Spleen (tissue), 11 donors: Measurements from ENCODE around the gene EXOSC7. TPM values are rescaled to one million over a fixed set of nuclear protein-coding genes. Genes with fewer than 3 reads are reported as not detected.

ENCODE experiments used
- DNase-seq: peaks from one replicate; pipeline ENCODE4 v3.0.0-alpha.2; 2020
- H3K27ac ChIP-seq, 8 donors: fragments of 200-600 bp; sonication (generic) in 7 of 8; 1 replicate in 4 of 8; 2 replicates in 4 of 8; pipeline versions ENCODE4 v1.5.0 to v1.8.0; 2016 to 2021; ENCODE audit warnings: inconsistent platforms in 4 of 8, mild to moderate bottlenecking in 4 of 8, moderate library complexity in 1 of 8
- H3K27me3 ChIP-seq, 7 donors: fragments of 200-600 bp; sonication (generic) in 6 of 7; replicated peaks in 1 of 7; 1 replicate in 4 of 7; 2 replicates in 3 of 7; pipeline versions ENCODE4 v1.5.0 to v1.8.0; 2016 to 2021; ENCODE audit warnings: inconsistent platforms in 3 of 7, mild to moderate bottlenecking in 1 of 7
- H3K36me3 ChIP-seq, 6 donors: fragments of 200-600 bp; sonication (generic) in 5 of 6; 1 replicate in 4 of 6; 2 replicates in 2 of 6; pipeline versions ENCODE4 v1.5.0 to v1.8.0; 2016 to 2021; ENCODE audit warnings: inconsistent platforms in 2 of 6
- H3K4me1 ChIP-seq, 6 donors: fragments of 200-600 bp; sonication (generic) in 5 of 6; 1 replicate in 3 of 6; 2 replicates in 3 of 6; pipeline versions ENCODE4 v1.5.0 to v1.8.0; 2016 to 2021; ENCODE audit warnings: inconsistent platforms in 3 of 6
- H3K4me3 ChIP-seq, 8 donors: fragments of 200-600 bp; sonication (generic) in 7 of 8; 1 replicate in 4 of 8; 2 replicates in 4 of 8; pipeline versions ENCODE4 v1.5.0 to v1.8.0; 2016 to 2021; ENCODE audit warnings: inconsistent platforms in 4 of 8, mild to moderate bottlenecking in 4 of 8, moderate library complexity in 2 of 8
- H3K9me3 ChIP-seq, 8 donors: fragments of 200-600 bp; sonication (generic) in 7 of 8; 1 replicate in 4 of 8; 2 replicates in 4 of 8; pipeline versions ENCODE4 v1.5.0 to v1.8.0; 2016 to 2021; ENCODE audit warnings: inconsistent platforms in 4 of 8
- CTCF ChIP-seq, 11 experiments: fragments of 200-600 bp in 7 of 11; fragments of 450-650 bp in 4 of 11; sonication (generic) in 4 of 11; IDR thresholded peaks in 8 of 11; conservative IDR thresholded peaks in 3 of 11; 1 replicate in 7 of 11; 2 replicates in 4 of 11; pipeline versions ENCODE4 v1.4.0 to v1.8.0; 2016 to 2021; ENCODE audit warnings: antibody characterized with exemption in 11 of 11, inconsistent platforms in 4 of 11, mild to moderate bottlenecking in 1 of 11
- POLR2A ChIP-seq, 3 donors: fragments of 450-650 bp; IDR thresholded peaks; one replicate each; pipeline ENCODE4 v1.5.1; 2017; ENCODE audit warnings: antibody characterized with exemption in 3 of 3, mild to moderate bottlenecking in 1 of 3
- POLR2AphosphoS5 ChIP-seq, 3 donors: sonication (generic); formaldehyde crosslinking; IDR thresholded peaks; one replicate each; pipeline ENCODE4 v1.5.1; 2017; ENCODE audit warnings: antibody characterized with exemption in 3 of 3
- WGBS, 5 donors: extraction: QIAGEN DNeasy Blood & Tissue Kit in 3 of 5; methylation state at CpG; one replicate each; pipeline versions ENCODE4 v1.1.5 to v1.1.7; 2013 to 2018; 5-methylcytosine and 5-hydroxymethylcytosine counted together
- intact Hi-C: fragments of 100-400 bp; cut with DNase I; formaldehyde crosslinking; loops from one replicate; pipeline ENCODE4 v1.15.0; 2023; ENCODE audit warnings: low total_unique reads
- polyA plus RNA-seq, 3 donors: library from polyadenylated mRNA; stranded (reverse); fragments of 200-250 nt; gene quantifications; one replicate each; pipeline ENCODE4 v1.2.1, GENCODE V29; 2013
- total RNA-seq, 7 donors: library from RNA; depleted of rRNA in 3 of 7; stranded (reverse); fragments of >200 nt in 3 of 7; fragmentation: NEBNext Ultra II Directional in 4 of 7; extraction: Animal tissue kit (Norgen Biotek cat#: 25700) in 4 of 7; gene quantifications; one replicate each; pipeline versions ENCODE4 v1.1.0 to v1.2.1, GENCODE V29; 2016 to 2021
- donor health status: healthy with polysubstance abuse.
- donor health status: DM: no; HTN: no; CAD: no; lungs with moderate emphysema.
- donor health status: DM: no; HTN: no; CAD: no.
- donor health status: Bipolar disorder and iron deficiency.
- donor health status: healthy.
- donor health status: DM: no; HTN: no; CAD: no.
- donor health status: DM: yes; HTN: yes; CAD: no.

EXOSC7 gene
- total and polyA plus RNA-seq, 10 donors, result 28.4 to 43.7 (median 36.8) TPM

- peaks cover under 1 to 15% (median 4%) of the 10 kb centered on the region in 6 donors for H3K4me1 ChIP-seq
- H3K9me3 ChIP-seq, result no peaks in the 10 kb centered on the region
- H3K36me3 ChIP-seq, result peaks cover 0 to 37% (median 10%) of the 10 kb centered on the region in 6 donors
- peak overlapping the region in 7 of 8 donors; percentile 37 to 80 (median 67) for H3K27ac ChIP-seq
- no peaks in the 10 kb centered on the region for H3K27me3 ChIP-seq
- no peak for DNase-seq
- intact Hi-C loops, result no loop called here
- 26 to 39% (median 38%) methylated on average over 5 of the region's 5 CpGs for WGBS, 5 donors
- TF ChIP-seq POLR2A (IDR thresholded peaks at IDR 0.05) (no peak), POLR2AphosphoS5 (IDR thresholded peaks at IDR 0.05) (peak in 2 of 3 donors; percentile 53 to 55), CTCF (IDR thresholded peaks at IDR 0.05 in 8 of 11, conservative IDR thresholded peaks at IDR 0.05 in 3 of 11) (no peak)
- no peak overlapping the region for H3K4me3 ChIP-seq
Observed at GRCh38 chr3:45017821-45018220, 41.8 kb downstream of the EXOSC7 start.

DNA sequence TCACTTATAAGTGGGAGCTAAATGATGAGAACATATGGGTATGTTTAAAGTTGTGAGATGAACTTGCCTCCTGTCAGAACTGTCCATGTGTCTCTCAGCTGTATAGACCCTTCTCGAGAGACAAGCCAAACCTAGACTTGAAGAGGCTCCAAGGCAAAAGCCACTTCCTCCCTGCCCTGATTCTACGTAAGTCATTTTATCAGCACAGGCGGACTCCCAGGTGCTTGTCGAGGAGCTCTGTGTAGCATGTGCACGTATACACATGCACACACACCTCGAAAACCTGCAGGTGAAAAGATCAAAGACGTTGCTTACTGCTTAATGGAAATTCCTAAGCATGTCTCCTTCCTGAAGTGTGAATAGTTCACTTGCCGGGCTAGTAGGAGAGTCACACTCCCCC, 44.5 kb downstream of the EXOSC7 start:
- TF ChIP-seq POLR2A (IDR thresholded peaks at IDR 0.05), result no peak
- no peak for TF ChIP-seq POLR2AphosphoS5 (IDR thresholded peaks at IDR 0.05)
- TF ChIP-seq CTCF (IDR thresholded peaks at IDR 0.05 in 8 of 11, conservative IDR thresholded peaks at IDR 0.05 in 3 of 11), result no peak
- peak overlapping the region in 1 of 8 donors; percentile 37 for H3K27ac ChIP-seq
- peaks cover 0 to 10% (median 0%) of the 10 kb centered on the region in 6 donors for H3K36me3 ChIP-seq
- intact Hi-C loops, result no loop called here
- 49 to 67% (median 55%) methylated on average over 7 to 8 of the region's 8 CpGs for WGBS, 5 donors
- no peaks in the 10 kb centered on the region for H3K9me3 ChIP-seq
- DNase-seq, result no peak
- no peaks in the 10 kb centered on the region for H3K27me3 ChIP-seq
- peaks cover 9 to 21% (median 13%) of the 10 kb centered on the region in 6 donors for H3K4me1 ChIP-seq
- H3K4me3 ChIP-seq, result no peak overlapping the region

DNA sequence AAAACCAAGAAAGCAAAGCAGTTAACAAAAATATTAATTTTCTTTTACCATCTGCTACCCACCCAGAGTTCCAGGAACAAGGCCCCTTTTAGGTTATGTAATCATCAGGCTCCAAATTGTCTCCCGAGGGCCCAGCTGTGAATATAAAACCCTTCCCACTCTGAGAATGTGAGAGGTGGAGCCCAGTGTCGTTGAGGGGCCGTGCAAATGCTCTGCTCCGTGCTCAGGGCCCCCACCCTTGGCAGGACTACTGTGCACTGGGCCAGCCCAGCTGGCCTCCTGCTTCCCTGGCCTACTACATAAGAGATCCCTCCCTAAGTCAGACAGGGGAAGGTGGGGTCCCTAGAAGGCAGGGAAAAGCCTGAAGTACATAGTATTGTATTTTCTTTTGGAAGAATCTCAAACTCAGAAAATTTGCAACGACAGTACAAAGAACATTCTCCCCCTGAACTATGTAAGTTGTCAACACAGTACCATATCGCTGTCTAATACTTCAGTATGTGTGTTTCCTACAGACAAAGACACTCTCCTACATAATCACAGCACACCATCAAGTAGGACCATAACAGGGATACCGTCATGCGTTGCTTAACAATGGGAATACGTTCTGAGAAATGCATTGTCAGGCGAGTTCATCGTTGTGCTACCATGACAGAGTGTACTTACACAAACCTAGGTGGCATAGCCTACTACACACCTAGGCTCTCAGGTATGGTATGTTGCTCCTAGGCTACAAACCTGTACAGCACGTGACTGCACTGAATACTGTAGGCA, 45.7 kb downstream of the EXOSC7 start:
- intact Hi-C loops, result no loop called here
- DNase-seq, result no peak
- H3K27me3 ChIP-seq, result peaks cover 0 to 7% (median 0%) of the 10 kb centered on the region in 7 donors
- no peaks in the 10 kb centered on the region for H3K36me3 ChIP-seq
- H3K27ac ChIP-seq, result peak overlapping the region in 3 of 8 donors; percentile 26 to 39 (median 37)
- H3K9me3 ChIP-seq, result no peaks in the 10 kb centered on the region
- TF ChIP-seq POLR2AphosphoS5 (IDR thresholded peaks at IDR 0.05), result no peak
- no peak for TF ChIP-seq POLR2A (IDR thresholded peaks at IDR 0.05)
- no peak for TF ChIP-seq CTCF (IDR thresholded peaks at IDR 0.05 in 8 of 11, conservative IDR thresholded peaks at IDR 0.05 in 3 of 11)
- no peak overlapping the region for H3K4me3 ChIP-seq
- 70 to 86% (median 81%) methylated on average over 12 of the region's 12 CpGs for WGBS, 5 donors
- peaks cover 9 to 33% (median 21%) of the 10 kb centered on the region in 6 donors for H3K4me1 ChIP-seq

DNA sequence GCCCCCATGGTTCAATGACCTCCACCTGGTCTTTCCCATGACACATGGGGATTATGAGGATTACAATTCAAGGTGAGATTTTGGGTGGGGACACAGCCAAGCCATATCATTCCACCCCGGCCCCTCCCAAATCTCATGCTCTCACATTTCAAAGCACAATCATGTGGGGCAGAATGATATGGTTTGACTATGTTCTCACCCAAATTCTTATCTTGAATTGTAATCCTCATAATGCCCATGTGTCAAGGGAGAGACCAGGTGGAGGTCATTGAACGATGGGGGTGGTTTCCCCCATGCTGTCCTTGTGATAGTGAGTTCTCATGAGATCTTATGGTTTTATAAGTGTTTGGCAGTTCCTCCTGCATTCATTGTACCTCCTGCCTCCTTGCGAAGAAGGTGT, 47.6 kb downstream of the EXOSC7 start:
- Histone ChIP-seq H3K4me3 (no peak overlapping the region), H3K36me3 (no peaks in the 10 kb centered on the region), H3K4me1 (peaks cover 9 to 46% (median 20%) of the 10 kb centered on the region in 6 donors), H3K9me3 (no peaks in the 10 kb centered on the region), H3K27me3 (peaks cover 0 to 24% (median 0%) of the 10 kb centered on the region in 7 donors), H3K27ac (peak overlapping the region in 1 of 8 donors; percentile 84)
- intact Hi-C loops, result no loop called here
- TF ChIP-seq POLR2A (IDR thresholded peaks at IDR 0.05) (no peak), CTCF (IDR thresholded peaks at IDR 0.05 in 8 of 11, conservative IDR thresholded peaks at IDR 0.05 in 3 of 11) (no peak), POLR2AphosphoS5 (IDR thresholded peaks at IDR 0.05) (no peak)
- 58 to 68% (median 67%) methylated on average over 3 of the region's 3 CpGs for WGBS, 5 donors
- no peak for DNase-seq
